GM12878 (cell line): ENCODE results near the gene PEX5. TPM values are rescaled to one million over a fixed set of nuclear protein-coding genes. Genes with fewer than 3 reads are reported as not detected.

Experiments used
- ATAC-seq: fragments of 200-7000 bp; cut with Tn5 transposase; 3 replicates; pipeline ENCODE4 v1.9.1; 2020; ENCODE audit warnings: mild to moderate bottlenecking, moderate library complexity
- BruUV-seq: library from RNA; stranded (reverse); fragments of 400-500 nt; replicated peaks from 2 replicates; lab custom pipeline; 2021; lab: Mats Ljungman, UMichigan
- CTCF ChIA-PET: fragments of 300-600 bp; sonication (Branson Sonifier 250); formaldehyde crosslinking; extraction: SDS; loops from one replicate; lab custom pipeline; 2021; ENCODE audit warnings: inconsistent platforms; lab: Yijun Ruan, JAX
- POLR2A ChIA-PET: fragments of 350-600 bp; formaldehyde crosslinking; extraction: SDS; loops from one replicate; lab custom pipeline; 2021; ENCODE audit warnings: inconsistent platforms; lab: Charles Lee
- RAD21 ChIA-PET: fragments of 300-600 bp; sonication (Branson Sonifier 250); formaldehyde crosslinking; loops from one replicate; lab custom pipeline; 2023; ENCODE audit warnings: antibody characterized with exemption; ENCODE audit not compliant: unreplicated experiment; lab: Charles Lee
- SMC1A ChIA-PET: fragments of 300-600 bp; sonication (Branson Sonifier 250); formaldehyde crosslinking; loops from one replicate; lab custom pipeline; 2023; ENCODE audit not compliant: unreplicated experiment, uncharacterized antibody; lab: Charles Lee
- DNase-seq: peaks from one replicate; pipeline ENCODE4 v3.0.0-alpha.2; 2011; ENCODE audit warnings: low read depth, low spot score
- FAIRE-seq: peaks from 3 replicates; lab custom pipeline; 2011; peaks lifted over from hg19 to GRCh38; lab: Jason Lieb, UNC
- H2AFZ ChIP-seq: 2 replicates; pipeline ENCODE4 v1.6.0; 2011; ENCODE audit warnings: low read depth, low read length, control low read depth; ENCODE audit not compliant: control insufficient read depth
- H3K27ac ChIP-seq: 2 replicates; pipeline ENCODE4 v1.5.1; 2011; ENCODE audit warnings: control low read depth; ENCODE audit not compliant: control insufficient read depth, insufficient read depth
- H3K27me3 ChIP-seq, 2 experiments: replicated peaks in 1 of 2; 2 replicates each; pipeline versions ENCODE4 v1.6.0 to v1.6.1; 2011; ENCODE audit warnings: low read length in 1 of 2; ENCODE audit not compliant: control insufficient read depth in 2 of 2, insufficient read depth in 2 of 2
- H3K36me3 ChIP-seq, 2 experiments: 2 replicates each; pipeline ENCODE4 v1.5.1; 2011; ENCODE audit warnings: low read length in 1 of 2; ENCODE audit not compliant: control insufficient read depth in 2 of 2, insufficient read depth in 2 of 2
- H3K4me1 ChIP-seq: 2 replicates; pipeline ENCODE4 v1.6.1; 2011; ENCODE audit warnings: mild to moderate bottlenecking, low read length, moderate library complexity, mixed read lengths; ENCODE audit not compliant: control insufficient read depth, insufficient read depth
- H3K4me2 ChIP-seq: 2 replicates; pipeline ENCODE4 v1.6.0; 2011; ENCODE audit warnings: control low read depth; ENCODE audit not compliant: control insufficient read depth, insufficient read depth
- H3K4me3 ChIP-seq: fragments of 200-600 bp; sonication (generic); 2 replicates; pipeline ENCODE4 v1.5.1; 2016
- H3K79me2 ChIP-seq: 2 replicates; pipeline ENCODE4 v1.6.0; 2011; ENCODE audit warnings: low read length; ENCODE audit not compliant: control insufficient read depth, insufficient read depth
- H3K9ac ChIP-seq: 2 replicates; pipeline ENCODE4 v1.8.0; 2011; ENCODE audit warnings: low read length, control low read depth, mixed read lengths; ENCODE audit not compliant: control insufficient read depth, insufficient read depth
- H3K9me3 ChIP-seq: replicated peaks from 3 replicates; pipeline ENCODE4 v1.5.1; 2011; ENCODE audit warnings: mild to moderate bottlenecking, low read length; ENCODE audit not compliant: control insufficient read depth, insufficient read depth
- H4K20me1 ChIP-seq: 2 replicates; pipeline ENCODE4 v1.6.0; 2011; ENCODE audit not compliant: control insufficient read depth, insufficient read depth
- BMI1 ChIP-seq: fragments of 450-650 bp; IDR thresholded peaks from 2 replicates; pipeline ENCODE4 v1.6.1; 2016; ENCODE audit warnings: mild to moderate bottlenecking, moderate library complexity, borderline replicate concordance
- CBX5 ChIP-seq: sonication (generic); IDR thresholded peaks from 2 replicates; pipeline ENCODE4 v1.6.1; 2016; ENCODE audit warnings: low read depth, moderate library complexity, mild to moderate bottlenecking, inconsistent platforms
- MEF2B ChIP-seq: fragments of 450-650 bp; IDR thresholded peaks from 2 replicates; pipeline ENCODE4 v1.6.1; 2018; ENCODE audit warnings: mild to moderate bottlenecking, moderate library complexity; ENCODE audit not compliant: partially characterized antibody, poor library complexity, severe bottlenecking
- RELA ChIP-seq: fragments of 450-650 bp; IDR thresholded peaks from 2 replicates; pipeline ENCODE4 v1.8.0; 2014; ENCODE audit warnings: borderline replicate concordance; ENCODE audit not compliant: partially characterized antibody
- SREBF2 ChIP-seq: IDR thresholded peaks from 2 replicates; pipeline ENCODE4 v1.6.1; 2012; ENCODE audit warnings: mild to moderate bottlenecking, low read length
- STAT1 ChIP-seq: fragments of 450-650 bp; conservative IDR thresholded peaks from 2 replicates; pipeline ENCODE4 v1.6.1; 2014; ENCODE audit warnings: antibody characterized with exemption, mild to moderate bottlenecking
- STAT3 ChIP-seq: IDR thresholded peaks from 2 replicates; pipeline ENCODE4 v1.6.1; 2011; ENCODE audit warnings: low read depth, low read length, improper control_type of control experiment
- YY1 ChIP-seq: IDR thresholded peaks from 2 replicates; pipeline ENCODE4 v1.6.1; 2011; ENCODE audit warnings: low read depth, mild to moderate bottlenecking, low read length
- WGBS: methylation state at CpG from one replicate; pipeline ENCODE4 v1.1.6; 2016; ENCODE audit warnings: low lambda C conversion rate; ENCODE audit not compliant: insufficient replicate concordance, insufficient coverage; ENCODE audit errors: missing lambda C conversion rate; 5-methylcytosine and 5-hydroxymethylcytosine counted together
- in situ Hi-C: fragments of 300-500 bp; cut with MboI; formaldehyde crosslinking; loops from 9 replicates; pipeline ENCODE4 v1.14.3; 2018; ENCODE audit warnings: mixed read lengths
- intact Hi-C: fragments of 100-400 bp; cut with micrococcal nuclease; formaldehyde crosslinking; loops from one replicate; pipeline ENCODE4 v1.14.2; 2022; ENCODE audit not compliant: unreplicated experiment
- polyA plus RNA-seq, 11 experiments: library from polyadenylated mRNA; depleted of rRNA in 4 of 11; unstranded in 6 of 11; stranded (reverse) in 5 of 11; fragments of >200 nt; fragmentation: Nextera tagmentation in 4 of 11; fragmentation: Illumina TruSeq in 1 of 11; extraction: Ambion mirVana in 4 of 11; extraction: Trizol in 1 of 11; gene quantifications; 1 replicate in 1 of 11; 2 replicates in 10 of 11; pipeline versions ENCODE4 v1.2.1 to v1.2.3, GENCODE V29; 2011 to 2016; ENCODE audit warnings: inconsistent platforms in 2 of 11, missing spikeins in 2 of 11, low read depth in 1 of 11
- total RNA-seq, 4 experiments: library from RNA; depleted of rRNA in 3 of 4; stranded (reverse); fragments of >200 nt in 3 of 4; fragmentation: Illumina TruSeq in 1 of 4; extraction: Trizol in 1 of 4; gene quantifications; 2 replicates each; pipeline versions ENCODE4 v1.2.1 to v1.2.3, GENCODE V29; 2013 to 2021
- TF ChIP-seq, protein P1 (sequence below): fragments of 450-650 bp; IDR thresholded peaks from 2 replicates; pipeline ENCODE4 v1.6.1; 2017; ENCODE audit warnings: low read depth, mild to moderate bottlenecking, moderate library complexity
- TF ChIP-seq, protein P2 (sequence below): fragments of 450-650 bp; IDR thresholded peaks from 2 replicates; pipeline ENCODE4 v1.6.1; 2018; ENCODE audit warnings: mild to moderate bottlenecking, low read depth, moderate library complexity; ENCODE audit not compliant: partially characterized antibody
- TF ChIP-seq, protein P3 (sequence below): IDR thresholded peaks from 2 replicates; pipeline ENCODE4 v1.6.1; 2012; ENCODE audit warnings: low read depth, low read length, improper control_type of control experiment

The PEX5 gene
- total and polyA plus RNA-seq, 10 of the 15 experiments (the other 5 are each of a cell fraction or from before 2014, with no cell fraction given), result 1.3 to 31.9 (median 13.1) TPM

DNA sequence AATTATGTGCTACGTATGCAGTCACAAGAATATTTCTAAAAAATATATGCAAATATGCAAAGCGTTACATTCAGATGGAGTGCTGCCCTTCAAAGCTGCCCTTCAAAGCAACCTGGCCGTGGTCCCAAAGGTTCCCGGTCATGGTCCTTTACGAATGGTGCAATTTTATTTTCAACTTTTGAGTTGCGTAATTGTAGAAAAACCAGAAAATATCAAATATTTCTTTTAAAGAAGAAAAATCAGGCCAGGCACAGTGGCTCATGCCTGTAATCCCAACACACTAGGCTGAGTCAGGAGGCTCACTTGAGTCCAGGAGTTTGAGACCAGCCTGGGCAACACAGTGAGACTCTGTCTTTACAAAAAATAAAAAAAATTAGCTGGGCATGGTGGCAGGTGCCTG, 38.0 kb upstream of the PEX5 start (continued):
- TF ChIP-seq BMI1 (no peak), RELA (no peak), STAT3 (no peak), CBX5 (no peak), YY1 (no peak)
- TF ChIP-seq, protein P1, sequence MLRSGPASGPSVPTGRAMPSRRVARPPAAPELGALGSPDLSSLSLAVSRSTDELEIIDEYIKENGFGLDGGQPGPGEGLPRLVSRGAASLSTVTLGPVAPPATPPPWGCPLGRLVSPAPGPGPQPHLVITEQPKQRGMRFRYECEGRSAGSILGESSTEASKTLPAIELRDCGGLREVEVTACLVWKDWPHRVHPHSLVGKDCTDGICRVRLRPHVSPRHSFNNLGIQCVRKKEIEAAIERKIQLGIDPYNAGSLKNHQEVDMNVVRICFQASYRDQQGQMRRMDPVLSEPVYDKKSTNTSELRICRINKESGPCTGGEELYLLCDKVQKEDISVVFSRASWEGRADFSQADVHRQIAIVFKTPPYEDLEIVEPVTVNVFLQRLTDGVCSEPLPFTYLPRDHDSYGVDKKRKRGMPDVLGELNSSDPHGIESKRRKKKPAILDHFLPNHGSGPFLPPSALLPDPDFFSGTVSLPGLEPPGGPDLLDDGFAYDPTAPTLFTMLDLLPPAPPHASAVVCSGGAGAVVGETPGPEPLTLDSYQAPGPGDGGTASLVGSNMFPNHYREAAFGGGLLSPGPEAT, result no peak

DNA sequence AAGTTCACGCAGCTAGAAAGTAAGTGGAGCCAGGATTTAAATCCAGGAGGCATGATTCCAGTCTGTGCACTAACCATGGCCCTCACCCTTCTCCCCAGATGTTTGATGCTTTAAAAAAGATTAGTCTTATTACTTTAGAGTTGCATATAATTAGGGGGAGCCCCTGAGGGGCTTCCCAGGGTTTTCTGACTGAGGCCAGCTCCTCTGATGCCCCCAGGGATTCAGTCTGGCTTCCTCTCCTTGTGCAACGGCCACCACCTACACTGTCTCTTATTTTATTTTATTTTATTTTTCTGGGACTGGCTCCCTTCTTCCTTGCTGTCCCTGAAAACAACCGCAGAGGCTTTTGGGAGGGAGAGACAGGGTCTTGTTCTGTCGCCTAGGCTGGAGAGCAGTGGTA, 36.7 kb upstream of the PEX5 start:
- peaks cover 11 to 20% of the 10 kb centered on the region in 2 experiments for H3K36me3 ChIP-seq

More for the DNA sequence above, 36.7 kb upstream of the PEX5 start:
- no peak for TF ChIP-seq STAT1
- peak; percentile 36 for TF ChIP-seq MEF2B
- TF ChIP-seq, protein P2, sequence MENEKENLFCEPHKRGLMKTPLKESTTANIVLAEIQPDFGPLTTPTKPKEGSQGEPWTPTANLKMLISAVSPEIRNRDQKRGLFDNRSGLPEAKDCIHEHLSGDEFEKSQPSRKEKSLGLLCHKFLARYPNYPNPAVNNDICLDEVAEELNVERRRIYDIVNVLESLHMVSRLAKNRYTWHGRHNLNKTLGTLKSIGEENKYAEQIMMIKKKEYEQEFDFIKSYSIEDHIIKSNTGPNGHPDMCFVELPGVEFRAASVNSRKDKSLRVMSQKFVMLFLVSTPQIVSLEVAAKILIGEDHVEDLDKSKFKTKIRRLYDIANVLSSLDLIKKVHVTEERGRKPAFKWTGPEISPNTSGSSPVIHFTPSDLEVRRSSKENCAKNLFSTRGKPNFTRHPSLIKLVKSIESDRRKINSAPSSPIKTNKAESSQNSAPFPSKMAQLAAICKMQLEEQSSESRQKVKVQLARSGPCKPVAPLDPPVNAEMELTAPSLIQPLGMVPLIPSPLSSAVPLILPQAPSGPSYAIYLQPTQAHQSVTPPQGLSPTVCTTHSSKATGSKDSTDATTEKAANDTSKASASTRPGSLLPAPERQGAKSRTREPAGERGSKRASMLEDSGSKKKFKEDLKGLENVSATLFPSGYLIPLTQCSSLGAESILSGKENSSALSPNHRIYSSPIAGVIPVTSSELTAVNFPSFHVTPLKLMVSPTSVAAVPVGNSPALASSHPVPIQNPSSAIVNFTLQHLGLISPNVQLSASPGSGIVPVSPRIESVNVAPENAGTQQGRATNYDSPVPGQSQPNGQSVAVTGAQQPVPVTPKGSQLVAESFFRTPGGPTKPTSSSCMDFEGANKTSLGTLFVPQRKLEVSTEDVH, result no peak
- TF ChIP-seq, protein P3, sequence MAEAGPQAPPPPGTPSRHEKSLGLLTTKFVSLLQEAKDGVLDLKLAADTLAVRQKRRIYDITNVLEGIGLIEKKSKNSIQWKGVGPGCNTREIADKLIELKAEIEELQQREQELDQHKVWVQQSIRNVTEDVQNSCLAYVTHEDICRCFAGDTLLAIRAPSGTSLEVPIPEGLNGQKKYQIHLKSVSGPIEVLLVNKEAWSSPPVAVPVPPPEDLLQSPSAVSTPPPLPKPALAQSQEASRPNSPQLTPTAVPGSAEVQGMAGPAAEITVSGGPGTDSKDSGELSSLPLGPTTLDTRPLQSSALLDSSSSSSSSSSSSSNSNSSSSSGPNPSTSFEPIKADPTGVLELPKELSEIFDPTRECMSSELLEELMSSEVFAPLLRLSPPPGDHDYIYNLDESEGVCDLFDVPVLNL, result no peak
- TF ChIP-seq SREBF2, result no peak
- no peak overlapping the region for H2AFZ ChIP-seq
- no peak for DNase-seq
- ChIA-PET CTCF (interaction anchor here (1.0 to 2.2 kb wide), 4 partner anchors 8 to 11 kb away, joined by 3 to 11 read pairs (median 4); no protein-coding TSS in a partner anchor), RAD21 (no interaction called here), SMC1A (no interaction called here), POLR2A (no interaction called here)
- no TSS peak for BruUV-seq
- in situ Hi-C loops (no loop called here), intact Hi-C loops (no loop called here)
- no peaks in the 10 kb centered on the region for H3K27me3 ChIP-seq
- H3K9me3 ChIP-seq, result no peaks in the 10 kb centered on the region
- H3K4me1 ChIP-seq, result no peaks in the 10 kb centered on the region
- H3K9ac ChIP-seq, result no peak overlapping the region
- no peak overlapping the region for H3K27ac ChIP-seq
- H4K20me1 ChIP-seq, result no peaks in the 10 kb centered on the region
- no peak for FAIRE-seq
- H3K4me3 ChIP-seq, result no peak overlapping the region
- H3K4me2 ChIP-seq, result no peak overlapping the region
- WGBS, result 62% methylated on average over 4 of the region's 4 CpGs
- no peaks in the 10 kb centered on the region for H3K79me2 ChIP-seq
- peak; percentile 34; the same call in 1 of the 3 replicates for ATAC-seq
